Ramos (cell line): ENCODE data around the gene ITPA.
"Not testable (repeated sequence)": the region's sequence is repeated elsewhere in the genome, so short reads cannot be mapped to it uniquely, and the experiment has no call there.

Source experiments
- in situ Hi-C: fragments of 300-500 bp; cut with MboI; formaldehyde crosslinking; loops from one replicate; pipeline ENCODE4 v1.14.3; 2022; ENCODE audit warnings: low sequenced_read_pairs; ENCODE audit not compliant: unreplicated experiment

The ITPA gene

DNA sequence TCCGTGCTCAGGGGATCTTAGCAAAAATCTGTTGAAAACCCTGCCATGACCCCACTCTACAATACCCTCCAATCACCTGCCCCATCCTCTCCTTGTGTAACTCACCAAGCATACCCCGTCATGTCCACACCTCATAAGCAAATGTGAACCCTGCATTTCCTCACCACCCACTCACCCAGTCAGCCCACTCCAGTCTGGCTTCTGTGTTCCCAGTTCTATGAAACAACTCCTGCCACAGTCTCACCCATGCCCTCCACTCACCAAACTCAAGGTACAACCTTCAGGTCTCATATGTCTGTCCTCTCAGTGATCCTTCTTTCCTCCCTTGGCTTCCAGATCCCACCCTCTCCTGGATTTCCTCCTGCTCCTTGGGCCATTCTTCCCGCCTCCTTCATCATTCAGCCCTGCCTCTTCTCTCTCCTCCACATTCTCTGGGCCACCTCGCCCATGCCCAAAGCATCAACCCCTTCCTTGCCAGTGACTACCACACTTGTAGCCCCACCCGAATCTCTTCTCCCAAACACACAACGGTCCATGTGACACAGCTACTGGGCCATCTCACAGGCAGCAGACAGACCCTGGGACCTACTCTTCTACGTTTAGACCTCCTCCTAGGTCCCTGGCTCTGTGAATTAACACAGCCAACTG, 13.6 kb upstream of the ITPA start:
- in situ Hi-C loops, result no loop called here

DNA sequence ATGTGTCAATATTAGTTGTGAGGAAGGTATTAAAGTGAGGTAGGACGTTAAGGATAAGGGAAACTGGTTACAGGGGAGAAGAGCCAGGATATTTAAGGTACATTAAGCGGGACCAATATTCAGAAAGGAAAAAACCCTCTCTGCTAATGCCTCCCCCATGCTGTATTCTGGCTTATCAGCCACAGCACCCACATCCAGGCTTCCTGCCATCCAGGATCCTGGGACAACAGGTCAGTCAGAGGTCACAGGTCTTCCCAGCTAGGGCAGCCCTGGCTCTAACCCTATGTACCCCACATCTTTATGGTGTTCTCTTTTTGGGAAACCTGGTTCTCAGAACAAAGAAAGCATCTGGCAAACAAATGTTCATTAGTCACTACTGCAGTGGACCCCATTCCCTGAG, 10.1 kb upstream of the ITPA start:
- in situ Hi-C loops, result no loop called here

DNA sequence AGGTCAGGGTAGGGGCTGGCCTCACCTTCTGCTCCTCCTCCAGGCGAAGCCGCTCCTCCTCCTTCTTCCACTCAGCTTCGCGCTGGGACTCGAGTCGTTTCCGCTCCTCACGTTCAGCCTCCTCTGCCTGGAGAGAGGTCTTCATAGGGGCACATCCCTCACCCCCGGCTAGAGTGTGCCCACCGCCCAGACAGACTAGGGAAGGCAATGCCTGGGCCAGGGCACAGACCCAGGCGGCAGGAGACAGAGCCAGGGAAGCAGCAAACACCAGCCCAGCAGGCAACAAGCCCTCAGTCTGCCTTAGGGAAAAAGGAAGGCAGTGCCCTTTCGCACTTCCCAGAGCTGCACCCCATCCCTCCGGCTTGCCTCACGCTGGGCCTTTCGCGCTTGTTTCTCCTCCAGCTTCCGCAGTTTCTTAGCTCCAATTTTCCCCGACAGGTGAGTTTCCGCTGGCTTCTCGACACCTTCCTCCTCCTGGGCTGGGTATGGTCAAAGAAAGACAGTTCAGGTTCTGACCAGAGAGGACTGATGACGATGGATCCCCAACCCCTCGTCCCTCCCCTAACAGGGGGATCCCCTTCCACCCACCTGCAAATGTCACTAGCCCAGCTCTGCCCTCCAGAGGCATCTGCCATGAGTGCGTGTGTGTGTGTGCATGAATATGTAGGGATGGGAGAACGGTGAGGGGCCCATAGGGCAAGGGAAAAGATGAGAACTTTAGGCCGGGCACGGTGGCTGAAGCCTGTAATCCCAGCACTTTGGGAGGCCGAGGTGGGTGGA, 9.1 kb upstream of the ITPA start:
- in situ Hi-C loops, result no loop called here

DNA sequence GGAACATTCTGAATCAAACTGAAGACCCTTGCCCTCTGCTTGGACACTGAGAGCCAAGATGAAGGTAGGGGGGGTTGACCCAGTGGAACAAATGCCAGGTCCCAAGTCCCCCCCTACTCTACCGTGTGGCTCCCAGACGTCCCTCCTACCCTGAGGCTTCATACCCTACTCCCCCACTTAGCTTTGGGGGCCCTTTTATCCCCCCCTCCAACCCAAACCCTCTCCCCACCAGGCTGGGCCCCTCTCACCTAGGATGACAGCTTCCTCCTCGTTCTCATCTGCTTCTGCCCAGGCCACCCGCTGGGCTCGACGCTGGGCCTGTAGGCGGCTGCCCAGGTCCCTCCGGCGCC, 6.4 kb upstream of the ITPA start:
- in situ Hi-C loops, result no loop called here

DNA sequence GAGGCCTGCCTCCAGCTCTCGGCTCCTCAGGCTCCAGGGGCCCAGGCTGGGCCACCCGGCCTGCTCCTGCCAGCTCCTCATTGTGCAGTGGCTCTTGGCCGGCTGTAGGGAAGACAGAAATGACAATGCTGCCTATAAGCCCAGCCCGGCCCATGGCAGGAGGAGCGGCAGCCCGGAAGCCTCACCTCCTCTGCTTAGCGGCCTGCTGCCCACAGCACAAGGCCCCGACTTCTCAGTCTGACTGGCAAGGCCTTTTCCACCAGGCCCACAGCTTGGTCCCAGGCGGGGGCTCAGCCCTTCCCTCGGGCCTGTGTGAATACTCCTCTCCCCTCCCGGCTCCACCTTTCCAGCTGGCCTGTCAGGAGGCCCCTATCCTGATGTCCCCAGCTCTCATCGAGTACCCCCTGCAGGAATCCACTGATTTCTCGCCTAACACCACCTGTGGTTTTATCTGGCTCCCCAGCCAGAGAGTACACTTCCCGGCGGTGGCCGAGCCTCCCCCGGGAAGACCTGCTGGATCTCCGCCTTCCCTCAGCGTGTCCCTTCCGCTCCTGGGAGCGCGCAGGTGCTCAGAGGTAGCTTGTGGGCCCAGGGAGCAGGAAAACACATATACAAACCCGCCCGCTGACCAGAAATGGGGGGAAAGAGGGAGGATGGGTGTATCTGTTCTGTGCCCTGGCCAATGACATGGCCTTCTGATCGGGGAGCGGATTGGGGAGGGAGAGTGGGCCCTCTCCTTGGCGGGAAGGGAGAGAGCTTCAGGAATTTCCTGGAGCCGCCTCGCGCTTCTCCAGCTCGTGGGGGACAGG, 5.8 kb upstream of the ITPA start:
- in situ Hi-C loops, result no loop called here

DNA sequence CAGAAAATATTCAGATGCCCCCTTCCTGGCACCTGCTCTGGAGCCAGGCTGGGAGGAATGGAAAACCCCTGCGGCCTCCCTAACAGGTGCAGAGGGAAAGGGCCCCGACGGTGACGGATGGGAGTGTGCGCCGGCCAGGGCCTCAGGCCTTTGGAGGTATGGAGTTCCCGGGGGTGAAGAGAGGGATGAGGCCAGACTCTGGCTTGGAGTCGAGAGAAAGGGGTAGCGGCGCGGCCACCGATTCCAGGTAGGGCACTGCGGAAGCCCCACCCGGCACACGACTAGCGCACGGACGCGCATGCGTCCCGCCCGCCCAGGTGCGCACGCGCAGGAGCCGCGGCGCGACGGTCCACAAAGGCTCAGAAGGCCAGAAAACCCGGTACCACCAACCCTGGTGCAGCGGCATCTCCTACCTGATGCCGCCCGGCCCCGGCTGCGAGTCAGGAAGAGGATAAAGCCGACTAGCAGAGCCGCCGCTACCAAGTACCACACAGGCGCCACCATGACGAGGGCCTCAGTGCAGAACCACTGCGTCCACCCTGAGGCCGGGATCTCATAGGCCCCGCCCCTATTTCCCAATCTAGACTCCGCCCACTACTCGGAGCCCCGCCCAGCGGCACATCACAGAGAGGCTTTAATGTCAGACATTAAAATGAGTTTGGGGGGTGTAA, 5.0 kb upstream of the ITPA start, which contains the start of gene DDRGK1:
Gene DDRGK1 (minus strand): TSS at position 559 of the 671 bp plus-strand sequence. CDS start 55 bp downstream, at position 504.
- in situ Hi-C loops, result no loop called here

DNA sequence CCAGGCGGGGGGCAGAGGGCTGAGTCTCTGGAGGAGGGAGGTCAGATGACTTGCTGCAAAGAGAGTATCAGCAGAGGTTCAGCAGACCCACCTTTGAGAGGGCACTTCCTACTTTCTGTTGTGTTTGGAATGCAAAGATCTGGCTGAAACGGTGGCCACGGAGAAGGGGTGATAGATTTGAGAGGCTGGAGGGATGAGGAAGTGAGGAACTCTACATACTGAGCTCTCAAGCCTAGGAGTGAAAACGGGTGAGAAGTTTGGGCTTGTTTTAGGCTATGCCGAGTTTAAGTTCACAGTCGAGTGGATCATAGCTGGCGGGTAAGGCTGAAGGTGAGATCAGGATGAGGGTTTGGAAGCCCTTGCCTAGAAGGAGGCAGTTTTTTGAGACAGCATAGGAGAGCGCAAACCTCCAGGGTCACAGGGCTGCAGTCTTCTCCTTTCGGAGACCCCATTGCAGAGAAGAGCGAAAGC, 477 bp upstream of the ITPA start:
- in situ Hi-C loops, result no loop called here

DNA sequence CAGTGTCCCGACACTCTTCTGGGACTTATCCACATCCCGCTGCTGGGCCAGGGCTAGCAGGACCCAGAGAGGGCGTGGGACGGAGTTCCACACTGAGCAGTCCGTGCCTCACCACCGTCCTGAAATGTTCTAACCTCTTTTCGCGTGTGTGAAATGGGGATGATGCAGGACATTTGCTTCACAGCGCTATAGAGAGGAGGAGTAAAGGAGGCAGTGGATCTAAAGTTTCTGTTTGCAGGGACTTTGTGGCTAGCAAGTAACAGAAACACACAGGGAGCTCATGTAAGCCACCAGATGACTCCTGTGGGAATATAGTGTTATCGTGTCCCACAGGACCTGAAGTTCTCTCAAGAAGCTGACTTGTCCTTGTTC, 634 bp downstream of the ITPA start:
- in situ Hi-C loops, result no loop called here

DNA sequence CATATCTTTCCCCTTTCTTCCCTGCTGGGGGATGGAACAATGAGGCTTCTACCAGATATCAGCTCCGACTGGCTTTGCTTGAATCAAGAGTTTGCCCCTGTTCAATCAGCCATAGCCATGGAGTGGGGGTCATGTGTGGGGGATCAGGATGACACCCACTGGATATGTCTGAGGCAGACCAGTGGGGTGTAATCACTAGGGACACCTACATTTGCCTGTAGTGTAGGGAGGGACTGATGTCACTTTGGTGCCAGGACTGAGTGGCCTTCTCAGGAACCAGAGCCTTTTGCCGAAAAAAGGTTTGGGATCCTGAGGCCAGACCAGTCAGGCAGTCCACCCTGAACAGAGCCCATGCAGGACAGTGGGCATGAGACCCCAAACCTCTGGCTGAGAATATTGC, 1.0 kb downstream of the ITPA start:
- in situ Hi-C loops, result no loop called here

DNA sequence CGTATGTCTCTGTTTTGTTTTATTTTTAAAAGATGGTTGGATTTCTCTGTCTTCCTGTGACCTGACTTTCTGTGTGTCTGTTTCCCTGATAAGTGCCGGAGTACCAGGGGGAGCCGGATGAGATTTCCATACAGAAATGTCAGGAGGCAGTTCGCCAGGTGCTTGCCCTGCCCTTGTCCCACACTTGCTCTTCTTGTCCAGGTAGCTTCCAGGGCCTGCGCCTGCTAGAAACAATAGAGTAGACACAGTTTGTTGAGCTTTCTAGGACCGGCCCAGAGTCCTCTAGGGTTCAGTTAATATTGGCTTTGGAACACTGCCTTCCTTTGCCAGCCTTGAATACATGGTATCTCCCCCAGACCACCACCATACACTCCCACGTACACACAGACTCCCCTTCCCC, 3.9 kb downstream of the ITPA start:
- in situ Hi-C loops, result no loop called here

DNA sequence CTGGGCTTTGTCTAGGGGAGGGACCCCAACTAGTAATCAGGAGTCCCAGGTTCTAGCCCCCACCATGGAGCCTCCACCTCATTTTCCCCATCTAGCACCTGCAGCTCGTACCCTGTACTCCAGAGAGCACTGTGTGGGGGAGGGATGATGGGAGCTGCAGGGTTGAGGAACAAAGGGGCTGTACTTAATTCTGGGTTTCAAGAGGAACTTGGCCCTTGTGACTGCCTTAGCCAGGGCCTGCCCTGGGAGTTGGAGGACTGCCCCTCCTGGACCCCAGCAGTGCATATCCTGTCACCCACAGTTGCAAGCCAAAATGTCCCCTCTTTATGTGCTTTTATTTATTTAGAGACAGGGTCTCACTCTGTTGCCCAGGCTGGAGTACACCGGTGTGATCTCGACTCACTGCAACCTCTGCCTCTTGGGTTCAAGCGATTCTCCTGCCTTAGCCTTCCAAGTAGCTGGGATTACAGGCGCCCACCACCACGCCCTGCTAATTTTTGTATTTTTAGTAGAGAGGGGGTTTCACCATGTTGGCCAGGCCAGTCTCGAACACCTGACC, 6.1 kb downstream of the ITPA start:
- in situ Hi-C loops, result not testable (repeated sequence)

DNA sequence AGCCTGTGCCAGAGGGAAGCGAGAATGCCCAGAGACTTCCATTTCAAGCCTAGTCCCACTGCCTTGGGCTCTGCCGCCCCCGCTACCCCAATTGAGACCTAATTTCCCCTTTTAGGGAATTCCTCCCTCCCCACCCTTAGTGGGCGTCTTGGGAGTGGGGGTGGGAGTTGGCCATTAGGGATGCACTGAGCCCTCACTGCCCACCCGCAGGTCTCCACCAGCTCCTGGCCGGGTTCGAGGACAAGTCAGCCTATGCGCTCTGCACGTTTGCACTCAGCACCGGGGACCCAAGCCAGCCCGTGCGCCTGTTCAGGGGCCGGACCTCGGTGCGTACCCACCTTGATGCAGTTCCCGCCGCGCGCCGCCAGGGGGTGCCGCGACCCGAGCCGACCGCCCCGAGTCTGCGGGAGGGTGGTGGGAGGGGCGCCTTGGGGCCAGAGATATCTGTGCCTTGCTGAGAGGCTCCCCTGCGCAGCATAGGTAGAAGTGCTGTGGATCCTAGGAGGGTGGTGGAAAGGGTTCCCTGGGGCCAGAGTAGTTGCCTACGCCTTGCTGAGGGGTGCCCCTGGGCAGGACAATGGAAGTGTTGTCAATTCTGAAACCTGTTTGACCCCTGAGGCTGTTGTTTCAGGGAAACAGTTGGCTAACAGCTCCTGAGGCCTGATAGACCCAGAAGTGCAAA, 9.2 kb downstream of the ITPA start:
- in situ Hi-C loops, result no loop called here

DNA sequence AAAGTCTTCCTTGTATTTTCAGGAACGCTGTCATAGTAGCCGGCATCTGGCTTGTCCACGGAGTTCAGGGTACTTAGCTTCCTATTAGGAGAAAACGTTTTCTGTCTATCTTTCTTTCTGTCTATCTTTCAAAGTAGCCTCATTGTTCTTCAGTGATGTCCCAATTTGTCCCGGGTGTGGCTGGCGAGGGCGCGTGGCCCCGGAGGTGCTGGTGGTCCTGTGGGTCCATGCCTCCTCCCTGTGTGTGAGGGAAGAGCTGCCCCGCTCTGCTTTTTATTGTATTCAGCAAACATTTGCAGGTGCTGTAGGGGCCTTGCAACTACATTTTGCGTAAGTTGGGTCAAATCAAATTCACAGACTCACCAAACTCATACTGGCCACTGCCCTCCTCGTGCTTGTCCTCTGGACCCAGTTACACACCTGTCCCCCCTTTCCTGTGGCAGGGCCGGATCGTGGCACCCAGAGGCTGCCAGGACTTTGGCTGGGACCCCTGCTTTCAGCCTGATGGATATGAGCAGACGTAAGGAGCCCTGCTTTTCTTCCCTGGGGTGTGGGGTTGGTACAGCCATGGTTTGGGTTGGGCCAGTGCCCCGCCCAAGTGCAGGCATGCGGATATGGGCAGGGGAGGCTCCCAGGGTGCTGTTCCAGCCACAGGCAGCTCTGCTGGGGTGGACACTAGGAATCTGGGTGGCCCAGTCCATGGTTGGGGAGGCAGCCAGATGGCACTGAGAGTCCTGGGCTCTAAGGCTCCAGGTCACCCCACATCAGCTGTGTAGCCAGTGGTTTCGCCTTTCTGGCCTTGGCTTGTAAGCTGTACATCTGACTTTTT, 12.3 kb downstream of the ITPA start:
- in situ Hi-C loops, result no loop called here

DNA sequence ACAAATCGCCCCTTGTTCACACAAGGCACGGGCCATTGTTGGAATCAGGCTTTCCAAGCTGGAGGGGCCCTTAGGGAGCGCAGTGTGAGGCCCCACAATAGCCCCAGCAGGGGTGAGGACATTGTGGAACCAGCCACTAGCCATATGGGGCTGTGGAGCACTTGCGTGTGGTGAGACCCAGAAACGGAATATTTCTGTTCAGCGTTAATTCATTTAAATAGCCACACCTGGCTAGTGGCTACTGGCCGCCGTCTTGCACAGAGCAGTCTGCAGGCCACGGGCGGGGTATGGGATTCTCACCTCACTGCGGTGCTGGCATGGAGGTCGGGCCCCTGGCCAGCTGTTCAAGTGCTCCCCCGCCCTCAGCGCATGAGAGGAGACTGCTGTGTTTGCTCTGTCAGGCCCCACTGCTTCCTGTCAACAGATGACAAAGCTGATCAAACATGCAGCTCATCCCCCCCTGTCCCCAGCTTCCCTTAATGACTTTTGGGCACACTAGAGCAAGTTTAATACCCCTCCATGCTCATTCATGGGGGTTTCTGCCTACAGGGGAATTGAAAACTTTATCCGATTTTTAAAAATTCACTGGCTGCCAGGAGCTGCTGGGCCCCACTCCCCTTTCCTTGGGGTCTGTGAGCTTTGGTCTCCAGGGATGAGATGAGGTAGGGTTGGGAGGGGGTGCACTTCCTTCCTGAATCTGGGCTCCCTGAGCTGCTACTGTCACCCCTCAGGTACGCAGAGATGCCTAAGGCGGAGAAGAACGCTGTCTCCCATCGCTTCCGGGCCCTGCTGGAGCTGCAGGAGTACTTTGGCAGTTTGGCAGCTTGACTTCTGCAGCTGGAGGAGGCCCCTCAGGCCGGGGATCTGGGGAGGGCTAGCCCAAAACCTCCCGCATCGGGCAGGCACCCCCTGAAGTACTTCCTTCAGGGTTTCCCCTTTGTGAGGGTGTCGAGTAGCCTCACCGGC, 13.6 kb downstream of the ITPA start:
- in situ Hi-C loops, result no loop called here

DNA sequence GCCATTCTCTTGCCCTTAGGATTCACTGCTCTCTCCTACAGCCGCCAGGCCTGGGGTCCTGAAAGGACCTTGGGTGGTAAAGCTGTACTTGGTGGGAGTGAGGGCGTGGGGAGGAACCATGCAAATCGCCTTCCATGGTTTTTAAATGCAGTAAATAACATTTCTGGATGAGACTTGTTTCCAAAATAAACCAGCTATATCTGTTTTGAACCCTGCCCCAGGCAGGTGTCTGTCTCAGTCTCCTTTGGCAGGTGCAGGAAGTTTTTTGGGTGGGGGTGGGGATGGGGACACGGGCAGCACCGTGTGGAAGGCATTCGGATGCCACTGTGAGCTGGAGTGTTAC, 14.3 kb downstream of the ITPA start:
- in situ Hi-C loops, result no loop called here

DNA sequence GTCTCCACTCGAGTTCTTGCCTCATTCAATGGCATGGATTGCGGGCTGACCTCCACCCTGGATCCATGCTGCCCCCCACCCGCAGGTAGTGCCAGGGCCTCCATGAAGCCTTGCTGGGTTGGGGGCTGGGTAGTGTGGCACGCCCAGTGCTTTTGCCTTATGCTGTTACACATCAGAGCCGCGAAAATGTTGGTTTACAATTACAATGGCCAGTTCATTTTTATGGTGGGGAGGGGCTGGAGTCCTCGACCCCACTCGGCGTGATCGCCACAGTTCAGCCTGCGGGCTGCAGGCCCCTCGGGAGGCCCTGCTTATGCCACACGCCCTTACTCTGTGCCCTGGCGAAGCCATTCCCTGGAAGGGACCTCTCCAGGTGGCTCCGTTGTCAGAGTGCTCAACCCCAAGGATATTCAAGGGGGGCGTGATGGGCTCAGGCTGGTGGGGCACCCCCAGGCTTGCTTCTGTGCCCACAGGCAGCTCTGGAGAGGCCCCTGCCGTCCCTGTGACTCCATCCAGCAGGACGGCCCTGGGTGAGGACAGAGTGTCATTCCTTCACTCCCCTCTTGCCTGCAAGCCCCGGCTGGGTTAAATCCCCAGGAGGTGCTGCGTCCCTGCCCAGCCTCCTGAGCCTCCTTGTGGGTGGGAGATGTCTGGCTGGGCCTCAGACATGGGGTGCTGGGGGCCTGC, 14.8 kb downstream of the ITPA start:
- in situ Hi-C loops, result no loop called here

DNA sequence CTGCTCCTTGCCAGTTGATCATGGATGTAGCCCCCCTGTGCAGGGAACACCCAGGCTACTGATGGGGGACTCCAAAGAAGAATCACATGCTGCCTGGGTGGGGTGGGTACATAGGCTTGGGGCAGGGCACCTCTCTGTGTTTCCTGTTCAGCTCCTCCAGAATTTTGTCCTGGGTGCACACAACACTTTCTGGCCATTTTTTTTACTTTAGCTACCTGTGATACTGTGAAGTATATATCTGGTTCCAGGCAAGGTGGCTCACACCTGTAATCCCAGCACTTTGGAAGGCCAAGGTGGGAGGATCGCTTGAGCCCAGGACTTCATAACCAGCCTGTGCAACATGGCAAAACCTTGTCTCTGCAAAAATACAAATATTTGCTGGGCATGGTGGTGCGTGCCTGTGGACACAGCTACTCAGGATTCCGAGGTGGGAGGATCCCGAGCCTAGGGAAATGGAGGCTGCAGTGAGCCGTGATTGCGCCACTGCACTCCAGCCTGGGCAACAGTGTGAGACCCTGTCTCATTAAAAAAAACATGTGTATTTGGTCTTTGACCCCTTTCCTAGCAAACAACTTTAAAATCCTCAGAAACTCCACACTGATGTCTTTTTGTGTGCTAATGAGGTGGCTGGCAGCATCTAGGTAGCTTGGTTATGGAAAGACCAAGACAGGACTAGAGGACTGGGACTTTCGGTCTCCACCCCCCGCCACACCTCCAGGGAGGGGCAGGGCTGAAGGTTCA, 15.6 kb downstream of the ITPA start:
- in situ Hi-C loops, result no loop called here
